HG03095 (cell line): ENCODE results near the gene MAPK7.

Experiments used
- ATAC-seq: cut with Tn5 transposase; IDR thresholded peaks from one replicate; pipeline ENCODE4 v1.9.1; 2021; ENCODE audit warnings: moderate library complexity; ENCODE audit not compliant: unreplicated experiment

MAPK7 gene

GRCh38 chr17:19392303-19392702 is 14.0 kb downstream of the MAPK7 start:
- no peak for ATAC-seq

- ATAC-seq: no peak
Measured at GRCh38 chr17:19397556-19398041, 19.3 kb downstream of the MAPK7 start.

- no peak for ATAC-seq
Measured at GRCh38 chr17:19398301-19399181, 20.2 kb downstream of the MAPK7 start.

GRCh38 chr17:19399750-19400450 is 21.6 kb downstream of the MAPK7 start:
- no peak for ATAC-seq

- no peak for ATAC-seq
Measured at GRCh38 chr17:19401321-19402010, 23.2 kb downstream of the MAPK7 start.

GRCh38 chr17:19402171-19402570 is 23.9 kb downstream of the MAPK7 start:
- no peak for ATAC-seq

GRCh38 chr17:19403021-19403420 is 24.7 kb downstream of the MAPK7 start:
- no peak for ATAC-seq

GRCh38 chr17:19404264-19404663 is 26.0 kb downstream of the MAPK7 start:
- ATAC-seq: no peak

- no peak for ATAC-seq
Measured at GRCh38 chr17:19405114-19405513, 26.8 kb downstream of the MAPK7 start.

- ATAC-seq: no peak
Measured at GRCh38 chr17:19407601-19408345, 29.5 kb downstream of the MAPK7 start.

- no peak for ATAC-seq
Measured at GRCh38 chr17:19408346-19408710, 30.0 kb downstream of the MAPK7 start.

GRCh38 chr17:19409066-19409465 is 30.8 kb downstream of the MAPK7 start:
- no peak for ATAC-seq

- ATAC-seq: no peak
Measured at GRCh38 chr17:19409509-19409908, 31.2 kb downstream of the MAPK7 start.

GRCh38 chr17:19410091-19410490 is 31.8 kb downstream of the MAPK7 start:
- no peak for ATAC-seq

GRCh38 chr17:19410875-19411620 is 32.8 kb downstream of the MAPK7 start, which contains the start of gene RNF112:
Gene RNF112 (plus strand): TSS chr17:19411232. CDS start chr17:19411409, 177 bp downstream.
- no peak for ATAC-seq

- ATAC-seq: no peak
Measured at GRCh38 chr17:19411631-19412030, 33.3 kb downstream of the MAPK7 start.

- no peak for ATAC-seq
Measured at GRCh38 chr17:19412510-19412909, 34.2 kb downstream of the MAPK7 start.

GRCh38 chr17:19412984-19413383 is 34.7 kb downstream of the MAPK7 start:
- ATAC-seq: no peak

GRCh38 chr17:19413761-19414160 is 35.5 kb downstream of the MAPK7 start:
- ATAC-seq: no peak
